DMS153 (cell line): ENCODE measurements around the gene NOD2.

ENCODE experiments used
- DNase-seq: peaks from one replicate; lab custom pipeline; 2025; lab: John Stamatoyannopoulos, UW

The NOD2 gene

GRCh38 chr16:50692999-50693781 is at the start of gene NOD2:
NOD2 (plus strand) TSS chr16:50693606; CDS start chr16:50699496, 5,890 bp downstream.
- DNase-seq: no peak

DNA sequence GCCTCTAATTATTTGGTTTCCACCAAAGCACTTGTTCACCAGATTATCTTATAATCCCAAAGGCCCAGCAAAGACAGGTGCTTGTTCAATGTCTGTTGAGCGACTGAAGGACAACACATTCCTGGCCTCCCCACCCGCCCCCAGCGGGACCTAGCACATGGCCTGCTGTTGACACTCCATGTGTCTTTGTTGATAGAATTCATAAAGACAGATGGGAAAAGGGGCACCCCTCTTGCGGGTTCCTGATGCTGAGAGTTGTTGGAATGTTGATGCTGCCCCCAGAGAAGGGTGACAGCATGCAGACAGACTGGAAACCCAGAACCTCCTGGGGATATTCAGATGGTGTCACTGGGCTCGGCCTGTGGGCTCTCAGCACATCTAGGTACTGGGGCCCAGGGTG is 49.2 kb upstream of the NOD2 start:
- no peak for DNase-seq

GRCh38 chr16:50644729-50645128 is 48.7 kb upstream of the NOD2 start:
- no peak for DNase-seq

DNA sequence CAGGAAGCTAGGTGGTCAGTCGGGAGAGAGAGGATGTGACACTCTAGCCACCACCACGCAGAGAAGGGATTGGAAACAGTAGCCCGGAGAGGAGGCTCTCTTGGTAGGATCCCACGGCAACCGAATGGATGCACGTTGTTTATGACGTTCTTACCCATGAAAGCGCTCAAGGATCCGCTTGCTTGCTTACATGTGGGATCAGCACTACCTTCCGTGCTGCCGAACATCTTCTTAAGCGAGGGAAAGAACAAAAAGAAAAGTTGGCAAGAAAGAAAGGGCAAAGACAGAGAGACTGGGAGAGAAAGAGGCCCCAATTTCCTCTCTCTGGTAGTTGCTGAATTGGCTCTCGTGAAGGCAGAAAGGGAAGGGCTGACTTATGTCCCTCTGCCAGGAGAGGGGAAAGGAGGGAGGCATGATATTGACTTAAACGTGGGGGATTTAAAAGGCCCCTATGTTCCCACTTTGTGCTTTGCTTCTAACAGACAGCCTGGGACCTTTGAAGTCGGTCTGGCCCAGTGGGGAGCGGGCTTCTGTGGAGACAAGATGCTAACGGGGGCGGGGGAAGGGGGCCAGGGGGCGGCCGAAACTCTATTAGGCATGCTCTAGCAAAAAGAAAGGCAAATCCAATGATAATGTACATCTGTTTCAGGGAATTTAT is 47.7 kb upstream of the NOD2 start:
- no peak for DNase-seq

- DNase-seq: no peak
Measured at GRCh38 chr16:50646345-50646744, 47.1 kb upstream of the NOD2 start.

DNA sequence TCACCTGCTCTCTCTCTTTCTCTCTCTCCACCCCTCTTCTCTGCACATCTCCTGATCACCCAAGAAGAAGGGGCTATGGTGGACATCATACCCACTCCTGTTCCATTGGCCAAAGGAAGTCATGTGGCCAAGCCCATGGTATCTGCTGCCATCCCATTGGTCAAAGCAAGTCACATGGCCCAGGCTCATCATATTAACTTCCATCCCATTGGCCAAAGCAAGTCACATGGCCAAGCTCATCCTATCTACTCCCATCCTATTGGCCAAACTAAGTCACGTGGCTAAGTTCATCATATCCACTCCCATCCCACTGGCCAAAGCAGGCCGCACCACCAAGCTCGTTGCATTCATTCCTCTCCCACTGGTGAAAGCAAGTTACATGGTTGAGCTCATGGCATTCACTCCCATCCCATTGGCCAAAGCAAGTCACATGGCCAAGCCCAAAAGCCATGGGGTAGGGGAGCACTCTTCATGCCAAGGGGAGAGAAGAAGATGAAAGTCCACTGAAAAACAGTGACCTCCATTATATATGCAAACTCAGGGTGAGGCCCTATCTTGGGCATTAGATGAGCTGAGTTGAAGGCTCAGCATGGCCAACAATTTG is 41.5 kb upstream of the NOD2 start:
- no peak for DNase-seq

DNA sequence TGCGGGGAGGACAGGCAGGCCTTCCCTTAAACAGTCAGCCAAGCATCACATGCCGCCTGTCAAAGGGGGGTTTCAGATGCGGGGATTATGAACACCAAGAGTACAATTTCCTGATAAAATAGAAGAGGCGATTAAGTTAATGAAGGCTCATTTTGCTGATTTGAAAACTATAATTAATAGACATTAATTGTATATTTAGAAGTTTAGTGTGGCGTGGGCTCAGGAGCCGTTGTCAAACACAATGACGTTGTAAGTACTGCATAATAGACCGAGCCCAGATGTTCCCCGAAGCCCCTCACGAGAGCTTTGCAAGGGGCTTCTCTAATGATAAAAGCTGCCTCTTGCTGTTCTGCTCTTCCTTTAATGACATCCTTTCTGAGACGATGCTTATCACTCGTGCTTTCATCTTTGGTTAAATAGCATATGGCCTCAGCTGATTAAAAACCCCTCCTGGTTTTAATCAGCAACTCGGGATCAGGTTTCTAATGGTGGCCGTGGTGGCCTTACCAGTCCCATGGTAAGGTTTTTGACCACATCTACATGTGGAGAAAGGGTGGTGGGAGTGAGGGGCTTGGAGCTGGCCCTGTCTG is 40.5 kb upstream of the NOD2 start:
- no peak for DNase-seq

DNA sequence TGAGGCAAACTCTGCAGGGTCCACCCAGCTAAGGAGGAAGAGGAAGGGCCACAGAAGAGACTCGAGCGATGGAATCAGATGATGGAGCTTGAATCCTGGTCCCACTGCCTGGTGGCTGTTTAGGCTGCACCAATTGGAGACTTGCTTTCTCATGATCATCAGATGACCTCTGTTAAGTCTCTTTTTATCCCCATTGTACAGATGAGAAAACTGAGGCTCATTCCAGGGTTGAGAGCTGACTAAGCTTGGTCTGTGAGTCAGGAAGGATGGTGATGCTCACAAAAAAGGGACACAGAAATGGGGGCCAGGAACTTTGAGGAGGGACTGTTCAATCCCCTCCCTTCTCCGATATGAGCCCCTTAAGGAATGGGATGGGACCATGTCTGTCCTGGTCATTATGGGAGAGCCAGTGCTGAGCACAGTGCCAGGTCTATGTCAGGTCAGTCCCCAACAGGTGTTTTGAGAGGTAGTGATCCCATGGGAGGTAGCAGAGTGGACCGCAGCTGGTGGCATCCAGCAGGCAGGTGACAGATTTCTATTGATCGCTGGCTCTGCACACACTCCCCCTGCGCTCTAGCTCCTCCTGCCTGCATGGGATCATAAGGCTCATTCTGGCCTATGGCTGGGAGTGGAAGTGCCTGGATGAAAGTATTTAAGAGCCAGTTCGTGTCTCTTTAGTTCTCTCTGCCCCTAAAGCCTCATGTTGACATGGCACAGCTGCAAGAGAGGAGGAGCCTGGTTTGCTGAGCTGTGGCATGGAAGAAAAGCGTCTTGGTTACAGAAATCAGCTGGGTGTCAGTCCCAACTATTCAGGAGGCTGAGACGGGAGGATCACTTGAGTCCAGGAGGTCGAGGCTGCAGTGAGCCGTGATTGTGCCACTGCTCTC is 39.5 kb upstream of the NOD2 start:
- DNase-seq: no peak

GRCh38 chr16:50655558-50656055 is 37.8 kb upstream of the NOD2 start:
- DNase-seq: no peak

DNA sequence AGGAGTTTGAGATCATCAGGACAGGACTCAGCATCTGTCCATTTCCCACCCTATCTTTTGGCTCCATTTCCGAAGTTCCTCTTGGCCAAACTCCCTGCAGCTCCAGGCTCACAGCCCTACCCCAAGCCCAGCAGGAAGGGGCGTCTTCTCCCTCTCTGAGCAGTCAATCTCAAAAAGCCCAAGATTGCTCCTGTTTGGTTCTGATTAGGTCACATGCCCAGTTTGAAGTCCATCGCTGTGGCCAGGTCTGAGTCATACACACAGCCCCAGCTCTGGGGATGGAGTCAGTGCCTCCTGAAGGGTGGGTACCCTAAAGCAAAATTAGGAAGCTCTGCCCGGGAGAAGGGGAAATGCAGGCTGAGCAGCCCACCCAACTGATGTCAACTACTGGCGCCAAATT is 36.2 kb upstream of the NOD2 start:
- DNase-seq: no peak

DNA sequence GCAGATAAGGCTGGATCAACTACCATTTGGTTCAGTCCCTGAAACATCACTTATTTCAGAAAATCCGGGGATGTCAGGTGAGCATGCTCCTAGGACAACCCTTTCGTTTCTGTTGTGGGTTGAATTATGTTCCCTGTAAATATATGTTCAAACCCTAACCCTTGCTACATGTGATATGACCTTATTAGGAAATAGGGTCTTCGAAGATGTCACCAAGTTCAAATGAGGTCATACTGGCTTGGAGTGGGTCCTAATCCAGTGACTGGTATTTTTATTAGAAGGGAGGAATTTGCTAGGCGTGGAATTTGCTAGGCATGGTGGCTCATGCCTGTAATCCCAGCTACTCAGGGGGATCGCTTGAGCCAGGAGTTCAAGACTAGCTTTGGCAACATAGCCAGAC is 33.6 kb upstream of the NOD2 start:
- DNase-seq: no peak

GRCh38 chr16:50662306-50662940 is 31.0 kb upstream of the NOD2 start:
- no peak for DNase-seq

DNA sequence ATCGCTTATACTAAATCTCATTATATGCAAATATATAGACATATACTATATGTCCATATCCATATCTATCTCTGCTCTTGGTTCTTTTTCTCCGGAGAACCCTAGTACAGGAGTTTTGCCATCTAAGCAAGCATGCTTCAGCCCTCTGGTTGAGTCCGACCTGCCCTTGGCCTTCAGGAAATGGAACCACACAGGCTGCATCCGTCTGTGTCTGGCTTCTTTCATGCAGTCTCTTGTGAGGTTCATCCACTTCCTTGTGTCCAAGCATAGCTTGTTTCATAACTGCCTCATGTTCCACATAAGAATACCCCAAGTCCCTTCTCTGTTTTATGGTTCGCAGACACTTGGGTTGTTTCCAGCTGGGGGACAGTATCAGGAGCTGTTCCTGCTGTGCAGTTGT is 29.1 kb upstream of the NOD2 start:
- DNase-seq: no peak

DNA sequence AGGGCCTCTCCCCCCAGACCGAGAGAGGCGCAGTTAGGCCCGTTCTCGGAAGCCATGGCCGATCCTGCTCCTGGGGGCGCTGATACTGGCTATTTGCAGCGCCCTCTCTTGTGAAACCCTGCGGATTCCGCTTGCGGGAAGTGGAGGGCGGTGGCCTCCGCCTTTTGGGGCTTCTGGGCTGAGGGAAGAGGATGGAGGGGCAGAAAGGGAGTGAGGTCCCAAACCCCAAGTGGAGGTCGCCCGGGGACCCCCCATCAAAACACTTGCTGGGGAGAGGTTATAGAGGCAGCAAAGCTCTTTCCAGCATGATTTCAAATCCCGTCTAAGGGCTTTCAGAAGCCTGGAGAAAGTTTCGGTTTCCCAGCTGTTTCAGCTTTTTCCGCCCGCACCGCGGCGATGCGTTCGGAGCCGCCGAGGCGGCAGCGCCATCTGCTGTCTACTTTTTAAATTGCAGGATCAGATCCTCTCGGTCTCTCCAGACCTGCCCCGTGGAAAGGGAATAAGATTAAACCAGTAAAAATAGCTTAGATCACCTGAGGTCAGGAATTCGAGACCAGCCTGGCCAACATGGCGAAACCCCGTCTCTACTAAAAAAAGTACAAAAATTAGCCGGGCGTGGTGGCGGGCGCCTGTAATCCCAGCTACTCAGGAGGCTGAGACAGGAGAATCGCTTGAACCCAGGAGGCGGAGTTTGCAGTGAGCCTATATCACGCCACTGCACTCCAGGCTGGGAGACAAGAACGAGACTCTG is 28.1 kb upstream of the NOD2 start:
- DNase-seq: no peak

- DNase-seq: no peak
Measured at GRCh38 chr16:50666658-50667496, 26.5 kb upstream of the NOD2 start.

- DNase-seq: no peak
Measured at GRCh38 chr16:50667497-50668367, 25.7 kb upstream of the NOD2 start.

GRCh38 chr16:50668368-50669008 is 24.9 kb upstream of the NOD2 start:
- DNase-seq: no peak

DNA sequence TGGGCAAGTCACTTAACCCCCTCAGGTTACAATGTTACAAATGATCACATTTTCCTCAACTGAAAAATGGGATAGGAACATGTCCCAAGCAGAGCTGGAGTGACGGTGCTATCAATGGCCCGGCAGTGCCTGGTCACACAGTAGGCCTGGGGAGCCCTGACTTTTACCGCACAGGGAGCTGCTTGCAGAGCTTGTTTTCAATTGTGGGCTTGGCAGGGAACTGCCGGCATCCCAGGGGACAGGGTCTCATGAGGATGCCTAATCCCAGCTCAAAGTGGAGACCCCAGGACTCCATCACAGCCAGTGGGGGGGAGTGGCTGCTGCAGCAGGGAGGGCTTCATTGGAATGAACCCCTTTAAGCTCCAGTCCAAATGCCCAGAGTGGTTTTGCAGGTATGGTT is 23.7 kb upstream of the NOD2 start:
- no peak for DNase-seq
